ENCODE measurements around the gene CNN3.
"Not testable (repeated sequence)": the region's sequence is repeated elsewhere in the genome, so short reads cannot be mapped to it uniquely, and the experiment has no call there.

The CNN3 gene

DNA sequence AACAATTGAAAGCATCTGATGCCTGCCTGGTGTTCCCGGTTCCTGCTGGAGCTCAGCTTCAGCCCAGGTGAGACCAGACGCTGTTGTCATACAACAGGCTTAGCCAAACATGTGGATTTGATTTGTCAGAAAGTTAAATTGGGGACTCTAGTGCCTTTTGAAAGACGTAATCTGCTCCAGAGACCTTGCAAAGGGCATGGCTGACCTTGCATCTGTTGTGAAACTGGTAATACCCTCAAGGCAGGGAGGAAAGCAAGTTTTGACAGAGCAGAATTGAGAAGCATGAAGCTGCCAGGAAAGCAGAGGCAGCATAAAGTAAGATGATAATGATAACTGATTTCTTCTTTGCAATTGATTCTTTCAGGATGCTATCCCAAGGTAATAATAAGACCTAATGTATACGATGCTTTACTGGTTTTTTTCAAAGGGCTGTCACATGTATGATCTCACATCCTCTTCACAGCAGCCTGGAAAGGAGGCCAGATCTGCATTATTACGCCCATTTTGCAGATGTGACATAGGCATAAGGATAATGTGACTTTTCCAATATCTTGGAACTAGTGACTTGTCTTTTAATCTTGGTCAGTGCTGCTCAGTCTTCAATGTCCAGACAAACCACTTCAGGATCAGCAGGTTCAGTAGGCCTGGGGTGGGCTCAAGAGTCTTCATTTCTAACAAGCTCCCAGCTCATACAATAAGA lies 24.7 kb upstream of the CNN3 start:
- DNase-seq: no peak
- intact Hi-C loops (cut with DNase I): no loop called here

- DNase-seq: no peak
- intact Hi-C loops (cut with DNase I): no loop called here
These were observed 24.1 kb upstream of the CNN3 start for GRCh38 chr1:94951046-94951445.

DNA sequence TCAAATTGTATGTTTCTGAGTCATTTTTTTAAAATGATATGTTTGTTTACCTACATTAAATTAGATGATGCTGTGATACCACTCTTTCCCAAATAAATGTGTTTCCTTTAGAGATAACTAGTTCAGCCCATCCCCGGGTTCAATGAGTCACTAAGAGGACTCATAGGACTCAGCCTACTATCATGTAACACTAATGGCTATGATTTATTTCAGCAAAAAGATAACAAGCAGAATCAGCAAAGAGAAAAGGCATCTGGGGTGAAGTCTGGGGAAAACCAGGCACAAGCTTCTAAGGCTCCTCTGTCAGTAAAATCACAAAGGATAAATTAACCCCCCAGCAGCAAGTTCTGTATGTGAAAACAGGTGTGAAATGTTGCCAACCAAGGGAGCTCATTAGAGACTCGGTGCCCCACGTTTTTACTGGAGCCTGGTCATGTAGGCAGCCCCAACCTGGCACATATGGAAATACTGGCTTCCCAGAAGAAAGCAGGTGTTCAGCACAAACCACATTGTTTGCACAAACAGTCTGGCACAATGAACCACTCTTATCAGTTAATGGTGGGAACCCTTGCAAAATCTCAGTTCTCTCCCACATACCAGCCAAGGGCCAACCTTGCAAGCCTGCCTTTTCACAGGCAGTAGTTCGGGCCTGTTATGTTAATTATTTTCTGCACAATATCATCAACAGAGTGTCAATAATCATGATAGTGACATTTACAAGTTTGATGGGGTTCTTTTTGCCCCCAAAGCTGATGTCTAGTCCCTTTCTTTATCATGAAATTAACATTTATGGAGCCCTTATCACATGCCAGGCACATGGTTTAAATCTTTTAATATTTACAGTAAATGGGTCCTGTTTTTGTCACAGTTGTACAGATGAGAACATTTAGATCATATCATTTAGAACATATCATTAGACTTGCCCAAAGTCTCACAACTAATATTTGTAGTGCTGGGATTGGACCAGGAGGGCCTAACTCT lies 23.1 kb upstream of the CNN3 start:
- intact Hi-C loops (cut with DNase I): no loop called here
- no peak for DNase-seq

DNA sequence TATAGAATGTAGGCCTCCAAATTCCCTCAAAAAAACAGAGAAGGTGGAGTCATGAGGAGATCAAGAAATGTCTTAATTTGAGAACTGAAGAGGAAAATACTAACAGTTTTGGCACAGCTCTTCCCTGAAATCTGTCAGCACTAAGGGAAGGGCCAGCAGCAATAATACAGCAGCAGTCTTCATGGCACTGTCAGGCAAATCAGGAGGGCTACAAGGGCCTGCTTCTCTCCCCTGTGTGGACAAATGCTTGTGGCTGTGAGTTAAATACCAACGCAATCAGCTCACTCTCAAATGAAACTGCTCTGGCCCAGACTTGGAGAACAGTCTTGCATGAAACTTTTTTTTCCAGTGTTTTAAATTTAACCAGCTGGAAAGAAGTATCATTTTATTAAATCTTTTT lies 20.5 kb upstream of the CNN3 start:
- intact Hi-C loops (cut with DNase I): no loop called here

GRCh38 chr1:94946886-94947285 lies 20.0 kb upstream of the CNN3 start:
- DNase-seq: no peak
- intact Hi-C loops (cut with DNase I): no loop called here

More for the DNA sequence above, 20.5 kb upstream of the CNN3 start:
- DNase-seq: no peak

GRCh38 chr1:94942171-94943128 lies 15.5 kb upstream of the CNN3 start:
- no peak for DNase-seq
- intact Hi-C loops (cut with DNase I): no loop called here

- intact Hi-C loops (cut with DNase I): not testable (repeated sequence)
These were observed 14.6 kb upstream of the CNN3 start for GRCh38 chr1:94941480-94941879.

GRCh38 chr1:94940738-94941137 lies 13.8 kb upstream of the CNN3 start:
- intact Hi-C loops (cut with DNase I): no loop called here
- DNase-seq: no peak

More at GRCh38 chr1:94941480-94941879, 14.6 kb upstream of the CNN3 start:
- not testable (repeated sequence) for DNase-seq

DNA sequence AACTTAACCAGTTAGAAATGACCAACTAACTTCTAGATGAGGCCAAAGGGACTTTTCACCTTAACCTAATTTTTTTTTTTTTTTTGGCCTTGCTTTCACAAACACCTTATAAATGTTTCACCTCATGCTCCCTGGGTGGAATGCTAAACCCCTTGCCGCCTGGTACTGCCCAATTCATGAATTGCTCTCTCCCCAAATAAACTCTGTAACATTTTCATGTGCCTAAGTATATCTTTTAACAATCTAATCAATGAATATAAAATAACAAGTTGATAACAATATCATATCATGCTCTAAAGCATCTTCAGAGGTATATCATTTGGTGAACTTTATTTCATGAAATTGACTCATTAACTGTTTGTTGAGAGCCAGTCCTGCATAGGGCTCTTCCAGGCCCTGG lies 10.9 kb upstream of the CNN3 start:
- intact Hi-C loops (cut with DNase I): no loop called here
- no peak for DNase-seq

GRCh38 chr1:94936861-94937620 lies 10.1 kb upstream of the CNN3 start:
- intact Hi-C loops (cut with DNase I): no loop called here
- no peak for DNase-seq

GRCh38 chr1:94935476-94935875 lies 8.6 kb upstream of the CNN3 start:
- DNase-seq: no peak
- intact Hi-C loops (cut with DNase I): no loop called here

DNA sequence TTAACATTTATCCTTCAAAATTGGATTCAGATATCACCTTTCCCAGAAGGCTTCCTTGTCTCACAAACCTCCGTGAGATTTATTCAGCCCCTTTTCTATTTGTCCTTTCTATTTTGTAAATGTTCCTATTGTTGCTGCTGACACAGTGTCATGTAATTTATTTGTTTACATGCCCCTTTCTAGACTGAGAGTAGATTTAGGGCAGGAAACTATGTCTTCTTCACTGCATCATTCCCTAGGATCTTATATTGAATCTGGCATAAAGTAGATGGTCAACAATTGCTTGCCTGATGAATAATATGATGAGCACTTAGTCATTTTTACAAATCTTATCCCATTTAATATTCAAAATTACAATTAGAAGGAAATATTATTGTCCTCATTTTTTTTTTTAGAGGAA lies 8.1 kb upstream of the CNN3 start:
- intact Hi-C loops (cut with DNase I): no loop called here
- DNase-seq: no peak

DNA sequence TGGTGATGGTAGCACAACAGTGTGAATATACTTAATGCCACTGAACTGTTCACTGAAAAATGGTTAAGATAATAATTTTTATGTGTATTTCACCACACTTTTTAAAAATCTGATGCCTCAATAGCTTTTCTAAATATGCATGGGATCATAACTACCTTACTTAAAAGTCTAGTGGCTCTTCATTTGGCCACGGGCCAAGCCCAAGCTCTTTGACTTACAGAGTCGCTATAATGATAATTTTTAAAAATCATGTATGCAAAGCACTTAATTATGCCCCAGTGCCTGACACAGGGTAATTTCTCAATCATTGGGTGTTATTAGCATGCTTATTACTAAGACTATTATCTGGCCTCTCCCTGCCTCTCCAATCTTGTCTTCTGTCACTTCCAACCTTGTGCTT lies 7.6 kb upstream of the CNN3 start:
- intact Hi-C loops (cut with DNase I): no loop called here
- DNase-seq: no peak

GRCh38 chr1:94931254-94931841 lies 4.4 kb upstream of the CNN3 start:
- DNase-seq: no peak
- intact Hi-C loops (cut with DNase I): no loop called here

DNA sequence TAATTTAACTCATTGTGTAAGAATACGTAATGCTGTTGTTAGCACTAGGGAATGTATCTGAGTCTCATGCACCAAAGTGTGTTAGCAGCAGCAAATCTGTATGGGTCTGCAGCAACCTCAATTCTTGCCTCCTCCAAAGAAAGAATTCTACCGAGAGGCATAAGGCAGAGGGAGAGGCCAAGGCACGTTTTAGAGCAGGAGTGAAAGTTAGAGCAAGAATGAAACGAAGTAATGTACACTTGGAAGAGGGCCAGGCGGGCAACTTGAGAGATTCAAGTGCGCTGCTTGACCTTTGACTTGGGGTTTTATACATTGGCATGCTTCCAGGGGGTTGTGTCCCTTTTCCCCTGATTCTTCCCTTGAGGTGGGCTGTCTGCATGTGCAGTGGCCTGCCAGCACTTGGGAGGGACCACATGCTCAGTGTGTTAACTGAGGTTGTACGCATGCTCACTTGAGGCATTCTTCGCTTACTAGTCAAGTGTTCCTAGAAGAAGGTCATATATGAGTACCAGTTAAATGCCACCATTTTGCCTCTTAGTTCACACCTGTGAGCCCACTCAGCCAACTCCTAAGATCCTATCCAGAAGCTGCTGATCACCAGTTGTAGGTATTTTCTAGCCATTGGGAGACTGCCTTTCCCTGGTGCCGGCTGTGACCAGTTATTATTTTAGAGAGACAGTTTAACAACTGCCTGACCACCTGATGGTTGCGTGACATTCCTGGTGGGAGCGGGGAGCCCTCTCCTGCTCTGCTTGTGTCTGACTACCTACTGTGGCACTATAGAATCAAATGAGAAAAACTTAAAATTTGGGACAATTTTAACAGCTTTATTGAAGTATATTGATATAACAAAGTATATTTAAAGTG lies 2.7 kb upstream of the CNN3 start:
- intact Hi-C loops (cut with DNase I): loop anchor here (5.0 kb wide), 1 partner anchor 57 kb away; no protein-coding TSS in a partner anchor
- DNase-seq: no peak

GRCh38 chr1:94928293-94928939 lies 1.5 kb upstream of the CNN3 start:
- intact Hi-C loops (cut with DNase I): loop anchor here (5.0 kb wide), 1 partner anchor 56 kb away; no protein-coding TSS in a partner anchor
- DNase-seq: no peak

Measured in head of caudate nucleus (tissue), 42 donors.